Tongue (tissue), 2 donors: ENCODE data around the gene RIMS1. TPM values are rescaled to one million over a fixed set of nuclear protein-coding genes. Genes with fewer than 3 reads are reported as not detected.

Source experiments
- DNase-seq: peaks from one replicate; pipeline ENCODE4 v3.0.0-alpha.2; 2015
- total RNA-seq: library from RNA; depleted of rRNA; stranded (reverse); fragments of >200 nt; gene quantifications from one replicate; pipeline ENCODE4 v1.2.3, GENCODE V29; 2014

Gene RIMS1
- 2.3 TPM for total RNA-seq

DNA sequence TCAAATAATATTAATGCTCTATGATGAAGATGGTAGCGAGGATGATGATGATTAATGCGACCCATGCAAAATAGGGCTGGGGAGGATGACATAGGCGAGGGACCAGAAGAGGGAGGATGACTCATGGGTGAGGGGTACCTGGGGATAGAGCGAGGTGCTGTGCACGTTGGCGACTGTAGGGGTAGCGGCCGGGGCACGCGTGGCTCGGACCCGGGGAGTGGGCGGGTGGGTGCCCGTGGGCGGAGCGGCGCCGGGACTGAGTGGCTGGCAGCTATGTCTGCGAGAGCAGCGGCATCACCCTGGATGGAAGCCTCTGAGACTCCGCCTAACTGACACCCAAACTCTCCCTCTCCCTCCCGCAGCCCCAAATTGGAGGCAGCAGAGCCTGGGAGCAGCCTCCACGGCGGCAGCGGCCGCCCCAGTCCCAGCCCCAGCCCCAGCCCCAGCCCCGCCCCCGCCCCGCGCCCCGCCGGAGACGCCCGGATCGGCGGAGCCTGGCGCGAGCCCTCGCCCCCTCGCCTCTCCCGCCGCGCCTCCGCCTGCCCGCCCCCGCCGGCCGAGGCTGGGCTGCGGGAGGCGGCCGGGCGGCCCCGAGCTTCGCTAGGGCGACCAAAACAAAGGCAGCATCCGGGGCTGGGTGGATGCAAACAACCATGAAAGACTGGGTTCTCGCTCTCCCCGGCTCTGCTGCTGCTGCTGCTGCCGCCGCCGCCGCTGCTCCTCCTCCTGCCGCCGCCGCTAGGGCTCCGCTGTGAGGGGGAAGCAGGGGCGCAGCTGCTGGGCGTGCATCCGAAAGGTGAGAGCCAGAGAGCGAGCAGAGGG is at the start of gene RIMS1:
RIMS1 (plus strand) TSS at position 367 of the 822 bp plus-strand sequence. CDS start 474 bp downstream, outside the sequence.
- DNase-seq, result peak; percentile 45

GRCh38 chr6:71851214-71851613 is 35.1 kb upstream of the RIMS1 start:
- no peak for DNase-seq

GRCh38 chr6:71852948-71853347 is 33.4 kb upstream of the RIMS1 start:
- no peak for DNase-seq

GRCh38 chr6:71855406-71855805 is 30.9 kb upstream of the RIMS1 start:
- DNase-seq, result no peak

DNA sequence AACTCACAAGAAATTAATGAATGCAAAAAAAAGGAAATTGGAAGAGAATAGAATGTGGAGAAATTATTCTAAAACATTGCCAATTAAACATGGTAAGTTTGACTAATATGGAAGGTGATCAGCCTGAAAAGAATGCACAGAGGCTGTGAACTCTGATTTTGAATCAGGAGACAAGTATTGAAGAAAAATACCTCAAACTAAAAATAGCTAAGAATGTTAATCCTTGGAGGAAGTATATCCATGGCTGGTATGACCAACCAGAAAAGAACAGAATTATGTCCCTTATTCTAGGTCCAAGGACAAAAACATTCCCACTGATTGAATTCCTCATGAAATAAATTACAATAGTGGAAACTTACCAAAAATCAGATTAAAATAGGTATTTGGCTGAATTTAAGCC is 7.3 kb upstream of the RIMS1 start:
- DNase-seq, result no peak

DNA sequence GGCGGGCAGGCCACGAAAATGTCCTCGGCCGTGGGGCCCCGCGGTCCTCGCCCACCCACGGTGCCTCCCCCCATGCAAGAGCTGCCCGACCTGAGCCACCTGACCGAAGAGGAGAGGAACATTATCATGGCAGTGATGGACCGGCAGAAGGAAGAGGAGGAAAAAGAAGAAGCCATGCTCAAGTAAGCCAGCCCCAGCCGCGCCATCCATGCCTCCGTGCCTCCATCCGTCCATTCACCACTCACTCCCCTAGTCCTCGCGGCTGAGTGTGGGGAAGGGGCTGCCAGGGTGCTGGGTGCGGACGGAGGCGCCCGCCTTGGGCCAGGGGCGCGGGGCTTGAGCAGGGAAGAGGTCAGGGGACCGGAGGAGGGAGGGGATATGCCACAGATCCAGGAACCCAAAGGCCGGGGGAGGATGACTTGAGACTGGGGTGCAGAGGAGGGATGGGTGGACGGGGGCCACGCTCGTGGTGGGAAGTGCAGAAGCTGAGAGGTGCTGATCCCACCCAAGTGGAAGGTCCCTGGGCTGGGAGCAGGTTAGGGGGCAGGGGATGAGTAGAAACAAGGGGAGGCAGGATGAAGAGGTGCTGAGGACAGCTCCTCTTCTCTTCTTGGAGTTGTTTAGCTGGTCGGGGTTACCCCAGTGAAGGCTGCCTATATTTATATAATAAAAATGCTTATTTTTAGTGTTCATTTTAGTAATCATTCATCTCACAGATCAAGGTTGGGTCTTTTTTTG is 825 bp downstream of the RIMS1 start:
- DNase-seq, result no peak

DNA sequence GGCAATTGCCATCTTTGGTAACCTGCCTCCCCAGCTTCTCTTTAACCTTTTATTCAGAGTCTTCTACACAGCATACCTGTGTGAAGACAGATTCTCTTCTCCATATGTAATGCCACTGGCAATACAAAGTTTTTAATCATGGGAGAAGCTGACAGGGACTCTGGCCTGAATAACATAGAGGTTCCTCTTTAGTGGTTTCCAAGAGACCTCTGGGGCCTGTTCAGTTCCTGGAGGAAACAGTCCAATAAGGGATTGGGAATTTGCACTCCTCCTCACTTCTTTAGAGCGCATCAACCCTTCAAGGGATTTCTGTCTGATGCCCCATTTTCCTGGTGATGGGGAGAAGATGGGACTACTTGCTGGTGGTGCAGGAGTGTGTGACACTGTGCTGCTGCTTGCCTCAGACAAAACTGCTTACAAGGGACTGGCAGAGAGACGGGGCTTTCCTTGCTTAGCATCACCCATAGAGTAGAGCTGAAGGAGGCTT is 1.4 kb downstream of the RIMS1 start:
- DNase-seq, result no peak

DNA sequence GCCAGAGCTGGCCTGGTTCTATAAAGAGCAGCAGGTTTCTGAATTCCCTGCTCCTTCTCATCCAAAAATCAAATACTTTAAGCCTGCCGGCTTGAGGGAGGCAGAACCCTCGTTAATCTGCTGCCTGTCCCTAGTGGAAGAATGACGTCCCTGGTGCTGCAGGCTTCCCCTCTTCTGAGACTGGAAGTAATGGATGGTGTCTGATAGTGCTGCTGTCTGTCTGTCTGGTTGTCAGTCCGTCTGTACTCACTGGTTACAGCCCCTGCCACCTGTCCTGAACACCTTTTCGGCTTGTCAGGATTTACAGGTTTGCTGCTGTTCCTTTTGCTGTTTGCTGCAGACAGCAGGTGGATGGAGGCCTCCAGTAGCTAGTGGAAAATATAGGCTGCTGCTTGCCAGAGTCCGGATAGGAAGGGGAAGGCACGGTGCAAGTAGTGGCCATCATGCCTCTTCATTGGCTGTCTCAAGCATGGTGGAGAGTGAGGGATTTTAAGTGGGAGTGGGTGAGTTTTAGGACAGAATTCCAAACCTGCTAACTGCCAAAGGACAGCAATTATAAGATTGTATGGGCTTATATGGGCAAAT is 2.5 kb downstream of the RIMS1 start:
- no peak for DNase-seq

- DNase-seq, result no peak
Measured at GRCh38 chr6:71889366-71889765, 3.0 kb downstream of the RIMS1 start.

DNA sequence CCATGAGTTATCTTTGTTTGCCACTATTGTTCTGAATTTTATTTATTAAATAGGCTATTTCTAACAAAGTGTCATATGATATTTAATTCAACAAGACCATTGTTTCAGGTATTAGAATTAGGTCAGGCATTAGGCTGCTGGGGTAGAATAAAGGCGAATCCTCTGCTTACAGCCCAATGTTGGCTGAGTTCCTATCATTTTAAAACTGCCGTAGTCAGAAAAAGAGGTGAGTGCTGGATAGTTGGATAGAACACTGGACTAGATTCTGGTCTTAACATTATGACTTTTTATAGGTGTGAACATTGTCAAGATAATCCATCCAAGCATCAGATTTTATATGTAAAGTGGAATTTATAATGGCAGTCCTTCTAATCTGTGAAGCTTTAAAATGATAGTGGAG is 6.3 kb downstream of the RIMS1 start:
- no peak for DNase-seq

GRCh38 chr6:71900642-71901041 is 14.3 kb downstream of the RIMS1 start:
- DNase-seq, result no peak

GRCh38 chr6:71902261-71902660 is 15.9 kb downstream of the RIMS1 start:
- no peak for DNase-seq

- no peak for DNase-seq
Measured at GRCh38 chr6:71906813-71907212, 20.5 kb downstream of the RIMS1 start.

DNA sequence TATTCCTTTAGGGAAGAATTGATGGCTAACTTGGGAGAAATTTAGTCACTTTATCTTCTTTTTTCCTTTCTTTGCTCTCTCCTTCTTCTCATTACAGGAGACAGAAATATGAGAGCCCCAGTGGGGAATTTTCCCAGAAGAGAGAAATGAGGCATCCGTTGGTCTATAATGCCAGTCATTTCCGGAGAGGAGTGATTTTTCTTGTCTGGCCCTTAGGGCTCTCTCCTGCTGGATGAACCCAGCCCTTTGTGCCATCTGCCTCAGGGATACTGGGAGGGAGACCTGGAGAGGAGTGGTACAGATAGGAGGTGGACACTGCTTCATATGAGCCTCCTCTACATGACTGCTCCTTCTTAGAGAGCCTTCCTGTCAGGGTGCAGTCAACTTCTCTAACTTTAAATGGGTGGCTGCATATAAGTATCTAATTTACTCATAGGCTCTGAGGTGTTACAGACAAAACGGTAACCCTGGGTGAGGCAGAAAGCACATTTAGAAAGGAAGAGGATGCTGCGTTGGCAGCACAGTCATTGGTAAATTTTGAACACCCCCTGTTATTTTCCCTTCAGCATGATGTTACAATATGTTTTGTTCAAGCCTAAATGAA is 21.9 kb downstream of the RIMS1 start:
- DNase-seq, result no peak

DNA sequence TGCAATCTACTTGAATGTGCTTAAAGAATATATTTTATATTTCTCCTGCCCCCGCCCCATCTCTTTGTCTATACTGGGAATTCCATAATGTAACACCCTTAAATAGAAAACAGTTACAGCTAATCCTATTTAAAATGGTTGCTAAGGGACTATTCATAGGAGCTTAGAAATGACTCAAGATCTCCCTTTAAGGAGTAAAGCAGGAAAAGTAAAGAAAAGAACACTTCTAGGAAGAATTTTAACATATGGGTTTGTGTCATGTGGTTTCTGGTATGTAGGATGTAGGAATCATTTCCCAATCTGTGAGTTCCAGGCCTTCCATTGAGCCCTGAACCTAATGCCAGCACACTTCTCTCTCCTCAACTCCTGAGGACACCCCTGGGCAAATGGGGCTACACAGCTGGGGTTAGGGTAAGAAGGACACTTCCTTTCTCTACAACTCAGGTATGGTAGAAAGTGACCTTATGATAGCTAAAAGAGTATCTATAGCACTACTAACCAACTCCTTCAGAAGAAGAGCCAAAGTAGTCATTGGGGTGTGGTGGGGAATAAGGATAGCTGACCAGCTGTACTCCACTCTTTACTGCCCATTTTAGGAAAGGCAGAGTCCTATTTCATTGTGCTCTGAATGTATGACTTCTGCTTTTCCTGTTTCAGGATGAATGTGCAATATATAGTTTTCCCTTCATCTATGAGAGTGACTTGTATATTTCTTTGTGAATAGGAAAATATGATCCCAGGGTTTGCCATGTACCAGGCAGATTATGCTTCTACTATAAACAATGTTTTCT is 27.3 kb downstream of the RIMS1 start:
- no peak for DNase-seq

- DNase-seq, result no peak
Measured at GRCh38 chr6:71929047-71929446, 42.7 kb downstream of the RIMS1 start.

DNA sequence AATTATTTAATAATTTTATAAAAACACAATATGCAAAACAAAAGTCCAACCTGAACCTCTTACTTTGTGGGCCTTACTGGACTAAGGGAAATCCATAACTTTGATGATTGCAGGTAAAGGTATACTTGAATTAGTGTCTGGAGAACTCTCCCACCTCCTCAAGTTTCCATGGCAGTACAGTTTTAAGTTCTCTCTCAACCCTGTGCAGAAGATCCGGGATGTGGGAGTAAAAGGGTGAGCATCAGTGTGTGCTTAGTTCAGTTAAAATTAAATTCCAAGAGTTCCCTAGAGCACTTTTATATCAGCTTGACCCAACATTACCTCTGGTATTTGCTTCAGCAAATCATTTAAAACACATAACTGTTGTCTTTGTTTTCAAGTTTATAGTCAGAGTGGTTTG is 47.5 kb downstream of the RIMS1 start:
- DNase-seq, result no peak

GRCh38 chr6:71965404-71965803 is 79.1 kb downstream of the RIMS1 start:
- peak; percentile 1 for DNase-seq

DNA sequence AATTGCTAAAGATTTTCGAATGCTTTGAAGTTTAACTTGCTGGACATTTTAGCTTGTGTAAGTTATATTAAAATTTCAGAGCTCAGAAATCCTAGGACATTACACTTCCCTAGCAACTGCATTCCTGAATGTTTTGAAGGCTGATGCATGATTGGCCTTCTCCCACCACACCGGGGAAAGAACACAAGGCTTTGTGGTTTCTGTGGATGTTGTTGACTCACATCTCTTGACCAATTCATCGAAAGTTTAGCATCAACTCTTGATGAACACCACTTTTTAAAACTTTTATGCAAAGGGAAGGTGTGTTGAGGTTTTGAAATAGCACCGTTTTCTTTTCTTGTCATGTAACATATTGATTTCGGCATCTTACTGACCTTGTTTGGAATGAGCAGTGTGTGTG is 81.1 kb downstream of the RIMS1 start:
- no peak for DNase-seq

DNA sequence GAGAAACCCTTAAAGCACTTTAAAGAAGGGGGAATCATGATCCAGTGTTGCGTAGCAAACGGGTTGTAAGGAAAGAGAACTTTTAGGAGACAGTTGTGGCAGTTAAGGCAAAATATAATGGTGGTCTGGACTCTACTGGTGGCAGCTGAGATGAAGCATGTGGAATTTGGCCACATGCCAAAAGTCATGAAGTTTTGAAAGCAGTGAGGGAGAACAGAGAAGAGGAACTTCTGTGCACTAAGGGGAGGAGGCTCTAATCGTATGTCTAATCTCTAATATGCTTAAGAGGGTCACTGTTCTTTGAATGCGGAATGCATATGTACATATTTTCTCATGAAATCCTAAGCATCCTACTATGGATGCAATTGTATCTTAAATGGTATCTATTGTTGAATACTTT is 91.5 kb downstream of the RIMS1 start:
- peak; percentile 17 for DNase-seq

DNA sequence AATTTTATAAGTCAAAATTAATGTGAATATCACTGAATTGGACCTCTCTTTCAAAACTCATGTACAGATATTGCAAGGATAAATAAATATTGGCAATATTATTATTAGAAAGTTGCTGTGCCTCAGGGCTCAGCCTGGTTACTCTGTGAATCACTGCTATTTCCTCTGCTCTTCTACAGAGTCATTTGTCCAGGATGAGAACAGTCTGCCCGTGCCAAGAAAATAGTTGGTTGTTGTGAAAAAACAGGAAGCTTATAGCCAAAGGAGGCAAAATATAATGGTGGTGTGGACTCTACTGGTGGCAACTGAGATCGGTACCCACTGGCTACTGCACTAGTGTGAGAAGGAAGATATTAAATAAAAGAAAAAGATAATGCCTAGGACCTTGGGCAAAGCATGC is 93.6 kb downstream of the RIMS1 start:
- DNase-seq, result no peak

GRCh38 chr6:71982389-71982788 is 96.0 kb downstream of the RIMS1 start:
- DNase-seq, result no peak
